GM23248 (cell line): ENCODE measurements around the gene LIX1L. TPM values are rescaled to one million over a fixed set of nuclear protein-coding genes. Genes with fewer than 3 reads are reported as not detected.
"Not testable (repeated sequence)": the region's sequence is repeated elsewhere in the genome, so short reads cannot be mapped to it uniquely, and the experiment has no call there.

Experiments
- DNase-seq: peaks from one replicate; pipeline ENCODE4 v3.0.0-alpha.2; 2015
- H2AFZ ChIP-seq: fragments of 200-600 bp; sonication (generic); 2 replicates; pipeline ENCODE4 v1.6.1; 2016; ENCODE audit warnings: antibody characterized with exemption
- H3F3A ChIP-seq: fragments of 200-600 bp; sonication (generic); 2 replicates; pipeline ENCODE4 v1.6.1; 2016; ENCODE audit warnings: mild to moderate bottlenecking, antibody characterized with exemption, mixed run types; ENCODE audit not compliant: insufficient read depth
- H3K27ac ChIP-seq: fragments of 200-600 bp; sonication (generic); 2 replicates; pipeline ENCODE4 v1.5.1; 2016; ENCODE audit warnings: mild to moderate bottlenecking
- H3K27me3 ChIP-seq: fragments of 200-600 bp; sonication (generic); replicated peaks from 2 replicates; pipeline ENCODE4 v1.6.1; 2016; ENCODE audit warnings: mild to moderate bottlenecking; ENCODE audit not compliant: insufficient read depth
- H3K36me3 ChIP-seq: fragments of 200-600 bp; sonication (generic); 2 replicates; pipeline ENCODE4 v1.6.1; 2016; ENCODE audit warnings: low read depth, mild to moderate bottlenecking
- H3K4me1 ChIP-seq: fragments of 200-600 bp; sonication (generic); 2 replicates; pipeline ENCODE4 v1.6.1; 2016; ENCODE audit warnings: mild to moderate bottlenecking; ENCODE audit not compliant: insufficient read depth
- H3K4me2 ChIP-seq: fragments of 200-600 bp; sonication (generic); one replicate; pipeline ENCODE4 v1.6.1; 2016; ENCODE audit warnings: mild to moderate bottlenecking; ENCODE audit not compliant: unreplicated experiment
- H3K4me3 ChIP-seq: fragments of 200-600 bp; sonication (generic); 2 replicates; pipeline ENCODE4 v1.5.1; 2016; ENCODE audit warnings: mild to moderate bottlenecking
- H3K79me2 ChIP-seq: fragments of 200-600 bp; sonication (generic); 2 replicates; pipeline ENCODE4 v1.6.1; 2016; ENCODE audit warnings: mild to moderate bottlenecking; ENCODE audit not compliant: insufficient read depth
- H3K9ac ChIP-seq: fragments of 200-600 bp; sonication (generic); 2 replicates; pipeline ENCODE4 v1.6.1; 2016; ENCODE audit warnings: mild to moderate bottlenecking
- H3K9me2 ChIP-seq: fragments of 200-600 bp; sonication (generic); 2 replicates; pipeline ENCODE4 v1.6.1; 2016; ENCODE audit warnings: mixed run types, mild to moderate bottlenecking, moderate library complexity; ENCODE audit not compliant: insufficient read depth
- H3K9me3 ChIP-seq: fragments of 200-600 bp; sonication (generic); one replicate; pipeline ENCODE4 v1.6.1; 2017; ENCODE audit warnings: low read depth
- H4K20me1 ChIP-seq: fragments of 200-600 bp; sonication (generic); 2 replicates; pipeline ENCODE4 v1.6.0; 2016; ENCODE audit not compliant: insufficient read depth
- EZH2 ChIP-seq: fragments of 200-600 bp; sonication (generic); IDR thresholded peaks from 2 replicates; pipeline ENCODE4 v1.6.1; 2018; ENCODE audit warnings: antibody characterized with exemption, mild to moderate bottlenecking; ENCODE audit not compliant: insufficient read depth, poor library complexity, severe bottlenecking
- EZH2phosphoT487 ChIP-seq: fragments of 200-600 bp; sonication (generic); IDR thresholded peaks from 2 replicates; pipeline ENCODE4 v1.6.1; 2018; ENCODE audit warnings: antibody characterized with exemption, moderate library complexity, mild to moderate bottlenecking, low read depth; ENCODE audit not compliant: insufficient read depth
- WGBS, 2 experiments: methylation state at CpG; one replicate each; pipeline ENCODE4 v1.1.6; 2015 to 2017; ENCODE audit warnings: low lambda C conversion rate in 2 of 2, low coverage in 1 of 2; ENCODE audit errors: missing lambda C conversion rate in 2 of 2; 5-methylcytosine and 5-hydroxymethylcytosine counted together
- in situ Hi-C: fragments of 300-500 bp; cut with MboI; formaldehyde crosslinking; loops from 2 replicates; pipeline ENCODE4 v1.15.0; 2020
- polyA plus RNA-seq: library from polyadenylated mRNA; unstranded; fragments of >200 nt; fragmentation: Nextera tagmentation; extraction: Ambion mirVana; gene quantifications from 2 replicates; pipeline ENCODE4 v1.2.1, GENCODE V29; 2016
- total RNA-seq: library from RNA; depleted of rRNA; stranded (reverse); fragments of >200 nt; shearing (Covaris generic); gene quantifications from 2 replicates; pipeline ENCODE4 v1.2.3, GENCODE V29; 2014

Gene LIX1L
- total and polyA plus RNA-seq, 2 experiments from 2014 or later = 18.3 to 36.5 TPM

DNA sequence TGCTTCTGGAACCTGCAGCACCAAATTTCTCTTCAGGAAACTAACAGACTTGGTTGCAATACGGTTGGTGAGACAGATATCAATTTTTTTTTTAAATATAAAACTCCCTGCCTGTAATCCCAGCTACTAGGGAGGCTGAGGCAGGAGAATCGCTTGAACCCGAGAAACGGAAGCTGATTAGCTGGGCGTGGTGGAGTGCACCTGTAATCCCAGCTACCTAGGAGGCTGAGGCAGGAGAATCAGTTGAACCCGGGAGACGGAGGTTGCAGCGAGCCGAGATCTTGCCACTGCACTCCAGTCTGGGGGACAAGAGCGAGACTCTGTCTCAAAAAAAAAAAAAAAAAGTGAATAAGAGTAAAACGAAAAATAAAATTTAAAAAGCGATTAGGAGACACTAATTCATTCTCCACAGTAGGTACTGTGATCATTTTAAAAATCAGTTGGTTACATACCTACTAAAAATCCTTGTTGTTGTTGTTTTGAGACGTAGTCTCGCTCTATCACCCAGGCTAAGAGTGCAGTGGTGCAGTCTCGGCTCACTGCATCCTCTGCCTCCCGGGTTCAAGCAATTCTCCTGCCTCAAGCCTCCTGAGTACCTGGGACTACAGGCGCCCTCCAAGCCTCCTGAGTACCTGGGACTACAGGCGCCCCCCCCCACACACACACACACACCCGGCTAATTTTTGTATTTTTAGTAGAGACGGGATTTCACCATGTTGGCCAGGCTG lies 29.7 kb downstream of the LIX1L start:
- TF ChIP-seq EZH2 = no peak
- TF ChIP-seq EZH2phosphoT487 = no peak
- no peaks in the 10 kb centered on the region for H3K9me2 ChIP-seq
- H3K27ac ChIP-seq = peak overlapping the region; percentile 93
- 55 to 56% methylated on average over 20 of the region's 20 CpGs for WGBS, 2 experiments
- H3F3A ChIP-seq = peaks cover 21% of the 10 kb centered on the region
- no peaks in the 10 kb centered on the region for H3K27me3 ChIP-seq
- H3K4me3 ChIP-seq = peak overlapping the region; percentile 99
- in situ Hi-C loops = no loop called here
- H3K4me2 ChIP-seq = peak overlapping the region; percentile 92
- DNase-seq = no peak
- no peaks in the 10 kb centered on the region for H3K9me3 ChIP-seq
- peak overlapping the region; percentile 98 for H3K9ac ChIP-seq
- H3K4me1 ChIP-seq = peaks cover 8% of the 10 kb centered on the region
- peaks cover 24% of the 10 kb centered on the region for H3K79me2 ChIP-seq
- H4K20me1 ChIP-seq = no peaks in the 10 kb centered on the region
- H2AFZ ChIP-seq = peak overlapping the region; percentile 80
- H3K36me3 ChIP-seq = peaks cover 9% of the 10 kb centered on the region

DNA sequence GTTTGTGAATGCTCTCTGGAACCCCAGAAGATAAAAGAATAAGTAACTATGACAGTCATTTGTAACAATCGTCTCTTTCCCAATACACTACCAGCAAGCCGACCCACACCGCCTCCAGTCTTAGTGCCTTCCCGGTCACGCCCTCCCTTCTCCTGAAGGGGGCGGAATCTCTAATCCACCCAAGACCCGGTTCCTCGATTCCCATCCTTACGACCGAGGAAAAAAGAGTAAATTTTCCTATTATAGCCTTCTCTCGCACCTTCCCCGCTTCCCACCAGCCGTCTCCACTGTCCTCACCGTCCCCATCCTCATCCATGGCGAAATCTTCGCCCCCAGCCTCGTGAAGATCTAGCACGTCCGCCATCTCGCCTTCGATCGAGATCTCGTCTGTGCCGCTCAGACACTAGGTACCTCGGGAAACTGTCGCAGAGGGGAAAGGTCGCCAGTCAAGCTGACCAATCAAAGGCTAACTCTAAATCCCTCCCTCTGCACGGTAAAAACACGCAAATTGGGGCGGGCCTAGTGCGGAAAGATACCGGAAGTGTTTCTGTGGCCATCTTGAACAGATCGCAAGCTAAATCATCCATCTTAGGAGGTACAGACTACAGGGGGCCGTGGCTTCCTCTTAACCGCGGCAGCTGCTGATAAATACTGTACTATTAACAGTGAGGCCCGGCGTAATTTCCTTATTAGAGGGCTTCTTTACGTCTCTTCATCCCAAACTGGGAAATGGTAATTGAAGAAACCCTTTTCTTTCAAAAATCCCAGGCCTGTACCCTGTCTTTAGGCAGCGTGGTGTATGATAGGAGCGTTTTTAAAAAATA lies 30.5 kb downstream of the LIX1L start, which contains the start of gene RBM8A:
Gene RBM8A (minus strand): TSS at position 422 of the 824 bp plus-strand sequence. CDS start 58 bp downstream, at position 364.
- DNase-seq = peak; percentile 99
- H3K79me2 ChIP-seq = peaks cover 24% of the 10 kb centered on the region
- TF ChIP-seq EZH2 (no peak), EZH2phosphoT487 (no peak)
- peaks cover 8% of the 10 kb centered on the region for H3K4me1 ChIP-seq
- no peaks in the 10 kb centered on the region for H3K9me2 ChIP-seq
- H3K9me3 ChIP-seq = no peaks in the 10 kb centered on the region
- peaks cover 9% of the 10 kb centered on the region for H3K36me3 ChIP-seq
- peak within 1 kb of the TSS; percentile 99 for H3K4me3 ChIP-seq
- 0 to 1% methylated on average over 41 of the region's 41 CpGs for WGBS, 2 experiments
- H2AFZ ChIP-seq = peak within 1 kb of the TSS; percentile 80
- H3K9ac ChIP-seq = peak within 1 kb of the TSS; percentile 98
- H4K20me1 ChIP-seq = no peaks in the 10 kb centered on the region
- peak within 1 kb of the TSS; percentile 92 for H3K4me2 ChIP-seq
- no peaks in the 10 kb centered on the region for H3K27me3 ChIP-seq
- in situ Hi-C loops = no loop called here
- H3F3A ChIP-seq = peaks cover 26% of the 10 kb centered on the region
- H3K27ac ChIP-seq = peak within 1 kb of the TSS; percentile 93

DNA sequence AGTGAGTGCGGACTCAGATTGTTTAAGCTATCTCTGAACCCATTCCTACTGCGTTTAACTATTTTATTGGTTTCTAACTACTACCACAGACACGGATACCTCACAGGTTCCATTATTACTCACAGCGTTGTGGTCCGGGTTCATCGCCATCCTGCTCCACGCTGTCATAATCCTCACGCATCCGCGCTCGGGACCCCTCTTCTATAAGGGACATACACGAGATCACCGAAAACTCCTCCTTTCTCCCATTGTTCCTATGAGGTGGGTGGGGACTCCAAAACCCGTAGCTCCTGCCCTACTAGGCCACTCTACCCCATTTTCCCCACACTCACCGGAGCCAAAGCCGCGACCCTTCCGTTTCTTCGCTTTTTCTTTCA lies 31.1 kb downstream of the LIX1L start:
- Histone ChIP-seq H3K4me2 (peak overlapping the region; percentile 85), H3K36me3 (peaks cover 9% of the 10 kb centered on the region), H2AFZ (peak overlapping the region; percentile 80), H3F3A (peaks cover 30% of the 10 kb centered on the region), H3K4me3 (peak overlapping the region; percentile 99), H3K4me1 (peaks cover 8% of the 10 kb centered on the region), H3K9me2 (no peaks in the 10 kb centered on the region), H3K9me3 (no peaks in the 10 kb centered on the region), H3K79me2 (peaks cover 27% of the 10 kb centered on the region), H3K27ac (peak overlapping the region; percentile 93), H4K20me1 (no peaks in the 10 kb centered on the region), H3K27me3 (no peaks in the 10 kb centered on the region), H3K9ac (peak overlapping the region; percentile 98)
- in situ Hi-C loops = no loop called here
- DNase-seq = peak; percentile 54
- 3 to 4% methylated on average over 19 of the region's 19 CpGs for WGBS, 2 experiments
- no peak for TF ChIP-seq EZH2
- no peak for TF ChIP-seq EZH2phosphoT487

DNA sequence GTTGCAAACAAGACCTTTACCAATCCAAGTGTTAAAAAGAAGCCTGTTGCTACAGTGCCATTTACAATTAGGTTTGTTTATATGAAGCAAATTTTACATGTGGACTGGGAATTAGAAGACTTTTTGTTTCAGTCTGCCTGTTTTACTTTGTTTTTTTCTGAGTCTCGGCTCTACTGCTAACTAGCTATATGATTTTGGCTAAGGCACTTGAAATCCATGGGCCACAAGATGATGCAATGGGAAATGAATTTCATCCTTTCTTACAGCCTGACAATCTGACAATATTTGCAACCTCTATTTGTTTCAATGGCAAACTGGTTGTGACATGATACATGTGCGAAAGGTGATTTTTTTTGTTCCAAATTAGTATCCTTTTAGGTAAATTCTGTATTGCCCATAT lies 35.6 kb downstream of the LIX1L start:
- Histone ChIP-seq H3K4me3 (no peak overlapping the region), H4K20me1 (no peaks in the 10 kb centered on the region), H3K27me3 (no peaks in the 10 kb centered on the region), H3K4me2 (no peak overlapping the region), H3F3A (peaks cover 27% of the 10 kb centered on the region), H3K9ac (no peak overlapping the region), H3K9me2 (no peaks in the 10 kb centered on the region), H3K9me3 (no peaks in the 10 kb centered on the region), H3K79me2 (peaks cover 32% of the 10 kb centered on the region), H3K36me3 (peaks cover 9% of the 10 kb centered on the region), H3K27ac (no peak overlapping the region), H2AFZ (no peak overlapping the region), H3K4me1 (peaks cover 20% of the 10 kb centered on the region)
- in situ Hi-C loops = no loop called here
- 72 to 75% methylated on average over 2 of the region's 2 CpGs for WGBS, 2 experiments
- peak; percentile 37 for DNase-seq
- TF ChIP-seq EZH2phosphoT487 = no peak
- no peak for TF ChIP-seq EZH2

DNA sequence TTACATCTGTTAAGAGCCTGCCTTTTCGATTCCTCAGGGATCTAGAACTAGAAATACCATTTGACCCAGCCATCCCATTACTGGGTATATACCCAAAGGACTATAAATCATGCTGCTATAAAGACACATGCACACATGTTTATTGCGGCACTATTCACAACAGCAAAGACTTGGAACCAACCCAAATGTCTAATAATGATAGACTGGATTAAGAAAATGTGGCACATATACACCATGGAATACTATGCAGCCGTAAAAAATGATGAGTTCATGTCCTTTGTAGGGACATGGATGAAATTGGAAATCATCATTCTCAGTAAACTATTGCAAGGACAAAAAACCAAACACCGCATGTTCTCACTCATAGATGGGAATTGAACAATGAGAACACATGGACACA lies 37.5 kb downstream of the LIX1L start:
- H3K9ac ChIP-seq, H2AFZ ChIP-seq, in situ Hi-C loops, H3K36me3 ChIP-seq, H4K20me1 ChIP-seq, H3K9me3 ChIP-seq, H3K4me2 ChIP-seq, H3K27me3 ChIP-seq, DNase-seq, H3K9me2 ChIP-seq: not testable (repeated sequence)
- Histone ChIP-seq H3K27ac (peak overlapping the region; percentile 70), H3K4me1 (peaks cover 16% of the 10 kb centered on the region), H3K79me2 (peaks cover 31% of the 10 kb centered on the region), H3K4me3 (peak overlapping the region; percentile 74; the same call in 1 of the 2 replicates), H3F3A (peaks cover 27% of the 10 kb centered on the region)
- WGBS, 2 experiments = 62 to 78% methylated on average over 3 to 4 of the region's 4 CpGs
